B cell (primary cell): ENCODE data around the gene FASTK. TPM values are rescaled to one million over a fixed set of nuclear protein-coding genes. Genes with fewer than 3 reads are reported as not detected.

Source experiments
- ATAC-seq: fragments of 200-7000 bp; cut with Tn5 transposase; one replicate; pipeline ENCODE4 v1.10.0; 2021; ENCODE audit warnings: low read depth, mild to moderate bottlenecking, moderate number of reproducible peaks, moderate library complexity
- CTCF ChIA-PET: fragments of 350-600 bp; sonication (Branson Sonifier 250); formaldehyde crosslinking; loops from one replicate; lab custom pipeline; 2021; ENCODE audit warnings: antibody characterized with exemption, inconsistent platforms; lab: Charles Lee
- POLR2A ChIA-PET: fragments of 350-600 bp; sonication (Branson Sonifier 250); formaldehyde crosslinking; loops from one replicate; lab custom pipeline; 2021; ENCODE audit warnings: antibody characterized with exemption; lab: Charles Lee
- DNase-seq: peaks from one replicate; pipeline ENCODE4 v3.0.0; 2013
- H2AFZ ChIP-seq: 2 replicates; pipeline ENCODE4 v1.6.1; 2012; ENCODE audit warnings: mild to moderate bottlenecking, low read depth, low read length; ENCODE audit not compliant: insufficient read depth, poor library complexity, severe bottlenecking
- H3K27ac ChIP-seq, 2 donors: 1 replicate in 1 of 2; 2 replicates in 1 of 2; pipeline ENCODE4 v1.5.1; 2012 to 2013; ENCODE audit warnings: low read length in 2 of 2, mild to moderate bottlenecking in 2 of 2, moderate library complexity in 1 of 2
- H3K27me3 ChIP-seq, 4 experiments: fragments of 200-600 bp in 1 of 4; sonication (generic) in 1 of 4; replicated peaks in 1 of 4; 1 replicate in 2 of 4; 2 replicates in 2 of 4; pipeline versions ENCODE4 v1.6.1 to v1.7.0; 2013 to 2016; ENCODE audit warnings: low read length in 3 of 4, mild to moderate bottlenecking in 2 of 4, mixed read lengths in 1 of 4, moderate library complexity in 1 of 4; ENCODE audit not compliant: insufficient read depth in 4 of 4, control insufficient read depth in 3 of 4; ENCODE audit errors: control extremely low read depth in 1 of 4
- H3K36me3 ChIP-seq, 2 experiments: replicated peaks in 1 of 2; 1 replicate in 1 of 2; 2 replicates in 1 of 2; pipeline versions ENCODE4 v1.6.1 to v1.7.1; 2013; ENCODE audit warnings: low read length in 1 of 2; ENCODE audit not compliant: insufficient read depth in 2 of 2, control insufficient read depth in 1 of 2; ENCODE audit errors: control extremely low read depth in 1 of 2, extremely low read depth in 1 of 2
- H3K4me1 ChIP-seq, 2 donors: fragments of 200-600 bp in 1 of 2; sonication (generic) in 1 of 2; 1 replicate in 1 of 2; 2 replicates in 1 of 2; pipeline versions ENCODE4 v1.5.1 to v1.6.1; 2013 to 2017; ENCODE audit warnings: low read length in 2 of 2; ENCODE audit not compliant: control insufficient read depth in 2 of 2, insufficient read depth in 2 of 2
- H3K4me2 ChIP-seq: replicated peaks from 2 replicates; pipeline ENCODE3; 2012; ENCODE audit warnings: mild to moderate bottlenecking, low read depth, low read length; ENCODE audit not compliant: poor library complexity, severe bottlenecking
- H3K4me3 ChIP-seq, 5 experiments: fragments of 200-600 bp in 1 of 5; sonication (generic) in 1 of 5; 1 replicate in 3 of 5; 2 replicates in 2 of 5; pipeline versions ENCODE4 v1.5.1 to v1.7.0; 2011 to 2016; ENCODE audit warnings: low read length in 4 of 5, mild to moderate bottlenecking in 4 of 5, low read depth in 2 of 5, control low read depth in 1 of 5, moderate library complexity in 1 of 5; ENCODE audit not compliant: insufficient read depth in 1 of 5; ENCODE audit errors: control extremely low read depth in 1 of 5, extremely low read depth in 1 of 5
- H3K79me2 ChIP-seq: fragments of 200-600 bp; sonication (generic); one replicate; pipeline ENCODE4 v1.6.0; 2016; ENCODE audit warnings: low read length; ENCODE audit not compliant: control insufficient read depth, insufficient read depth
- H3K9ac ChIP-seq: fragments of 200-600 bp; sonication (generic); 2 replicates; pipeline ENCODE4 v1.6.1; 2017; ENCODE audit warnings: mild to moderate bottlenecking, low read length, moderate library complexity
- H3K9me3 ChIP-seq, 3 donors: one replicate each; pipeline versions ENCODE4 v1.6.1 to v1.7.1; 2013; ENCODE audit warnings: low read length in 2 of 3; ENCODE audit not compliant: control insufficient read depth in 2 of 3, insufficient read depth in 1 of 3; ENCODE audit errors: control extremely low read depth in 1 of 3
- H4K20me1 ChIP-seq: 2 replicates; pipeline ENCODE4 v1.6.0; 2012; ENCODE audit warnings: mild to moderate bottlenecking, low read length; ENCODE audit not compliant: insufficient read depth, control insufficient read depth, poor library complexity, severe bottlenecking
- H3K27ac Mint-ChIP-seq: one replicate; pipeline ENCODE4 v1.8.0; 2021; ENCODE audit warnings: mixed read lengths
- H3K27me3 Mint-ChIP-seq: one replicate; pipeline ENCODE4 v1.8.0; 2021; ENCODE audit warnings: mixed read lengths
- H3K4me1 Mint-ChIP-seq: one replicate; pipeline ENCODE4 v1.8.0; 2021; ENCODE audit warnings: mixed read lengths
- H3K4me3 Mint-ChIP-seq: one replicate; pipeline ENCODE4 v1.8.0; 2021; ENCODE audit warnings: mixed read lengths
- H3K9me3 Mint-ChIP-seq: one replicate; pipeline ENCODE4 v1.8.0; 2022; ENCODE audit warnings: mixed read lengths; ENCODE audit not compliant: insufficient read depth
- CTCF ChIP-seq: fragments of 200-600 bp; IDR thresholded peaks from one replicate; pipeline ENCODE4 v1.8.0; 2022; ENCODE audit warnings: antibody characterized with exemption, mild to moderate bottlenecking
- EZH2 ChIP-seq: IDR thresholded peaks from 2 replicates; pipeline ENCODE4 v1.6.1; 2012; ENCODE audit warnings: borderline replicate concordance, low read depth, mild to moderate bottlenecking, moderate library complexity, low read length; ENCODE audit not compliant: insufficient read depth, poor library complexity, severe bottlenecking
- WGBS: methylation state at CpG from one replicate; pipeline ENCODE4 v1.1.5; 2013; ENCODE audit warnings: missing lambda C conversion rate; ENCODE audit not compliant: insufficient coverage; 5-methylcytosine and 5-hydroxymethylcytosine counted together
- intact Hi-C: fragments of 100-400 bp; cut with micrococcal nuclease; formaldehyde crosslinking; loops from one replicate; pipeline ENCODE4 v1.10.0; 2022
- polyA plus RNA-seq: library from polyadenylated mRNA; depleted of rRNA; stranded (reverse); fragments of >200 nt; gene quantifications from 2 replicates; pipeline ENCODE4 v1.2.3, GENCODE V29; 2012
- total RNA-seq, 2 donors: library from RNA; stranded (reverse); fragments of 120-200 nt in 1 of 2; gene quantifications; 1 replicate in 1 of 2; 2 replicates in 1 of 2; pipeline versions ENCODE4 v1.2.3 to v1.2.4, GENCODE V29; 2013 to 2022

Gene FASTK
- total and polyA plus RNA-seq, 2 donors (not counting 1 experiment from before 2014, with no cell fraction given): 120 to 258 TPM

DNA sequence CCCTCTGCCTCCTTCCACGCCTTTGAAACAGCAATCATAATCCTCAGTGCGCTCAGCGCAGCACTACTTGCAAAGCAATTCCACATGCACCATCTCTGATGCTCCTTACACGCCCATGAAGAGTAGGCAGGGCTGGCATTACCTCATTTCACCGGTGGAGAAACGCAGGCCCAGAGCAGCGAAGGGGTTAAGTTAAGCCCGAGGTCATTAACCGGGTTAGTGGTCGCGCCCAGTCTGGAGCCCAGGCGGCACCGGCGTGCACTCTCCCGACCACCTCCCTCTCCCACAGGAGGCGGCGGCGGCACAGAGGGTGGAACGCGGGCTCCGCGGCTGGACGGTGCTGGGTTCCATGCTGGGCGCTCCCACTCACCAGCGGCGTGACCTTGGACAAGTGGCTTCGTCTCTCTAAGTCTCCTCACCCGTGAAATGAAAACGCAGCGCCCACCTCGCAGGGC lies 515 bp downstream of the FASTK start:
- no peak for TF ChIP-seq CTCF
- peak overlapping the region; percentile 85 for H3K9ac ChIP-seq
- H3K36me3 ChIP-seq: peaks cover 0 to 13% of the 10 kb centered on the region in 2 experiments
- peak overlapping the region; percentile 68 to 92 for H3K27ac ChIP-seq
- no peaks in the 10 kb centered on the region for H3K9me3 Mint-ChIP-seq
- peaks cover 47% of the 10 kb centered on the region for H3K4me1 Mint-ChIP-seq
- intact Hi-C loops: loop anchor here (1.0 to 10.0 kb wide), 7 partner anchors 21 to 1308 kb away; partner anchors contain the start of genes KCNH2, NUB1, SLC4A2 and ZNF467
- WGBS: 2% methylated on average over 31 of the region's 31 CpGs
- peak overlapping the region; percentile 95 for H3K4me2 ChIP-seq
- H4K20me1 ChIP-seq: peaks cover 26% of the 10 kb centered on the region
- POLR2A ChIA-PET: interaction anchor here (1.2 kb wide), 1 partner anchor 52 kb away, joined by 8 read pairs; the partner anchor contains the start of gene ABCB8
- H3K4me3 Mint-ChIP-seq: peak overlapping the region; percentile 87
- H3K27me3 Mint-ChIP-seq: peaks cover 5% of the 10 kb centered on the region
- H3K79me2 ChIP-seq: peaks cover 39% of the 10 kb centered on the region
- ATAC-seq (no peak), DNase-seq (no peak)
- H3K9me3 ChIP-seq: no peaks in the 10 kb centered on the region
- H3K27ac Mint-ChIP-seq: peak overlapping the region; percentile 88
- peaks cover 0 to 15% (median 5%) of the 10 kb centered on the region in 4 experiments for H3K27me3 ChIP-seq
- peak overlapping the region; percentile 58 to 92 (median 89) for H3K4me3 ChIP-seq
- H3K4me1 ChIP-seq: peaks cover 36 to 47% of the 10 kb centered on the region in 2 donors
- H2AFZ ChIP-seq: peak overlapping the region; percentile 92
- CTCF ChIA-PET: interaction anchor here (0.9 to 1.6 kb wide), 2 partner anchors 21 to 44 kb away, joined by 4 to 6 read pairs; no protein-coding TSS in a partner anchor

DNA sequence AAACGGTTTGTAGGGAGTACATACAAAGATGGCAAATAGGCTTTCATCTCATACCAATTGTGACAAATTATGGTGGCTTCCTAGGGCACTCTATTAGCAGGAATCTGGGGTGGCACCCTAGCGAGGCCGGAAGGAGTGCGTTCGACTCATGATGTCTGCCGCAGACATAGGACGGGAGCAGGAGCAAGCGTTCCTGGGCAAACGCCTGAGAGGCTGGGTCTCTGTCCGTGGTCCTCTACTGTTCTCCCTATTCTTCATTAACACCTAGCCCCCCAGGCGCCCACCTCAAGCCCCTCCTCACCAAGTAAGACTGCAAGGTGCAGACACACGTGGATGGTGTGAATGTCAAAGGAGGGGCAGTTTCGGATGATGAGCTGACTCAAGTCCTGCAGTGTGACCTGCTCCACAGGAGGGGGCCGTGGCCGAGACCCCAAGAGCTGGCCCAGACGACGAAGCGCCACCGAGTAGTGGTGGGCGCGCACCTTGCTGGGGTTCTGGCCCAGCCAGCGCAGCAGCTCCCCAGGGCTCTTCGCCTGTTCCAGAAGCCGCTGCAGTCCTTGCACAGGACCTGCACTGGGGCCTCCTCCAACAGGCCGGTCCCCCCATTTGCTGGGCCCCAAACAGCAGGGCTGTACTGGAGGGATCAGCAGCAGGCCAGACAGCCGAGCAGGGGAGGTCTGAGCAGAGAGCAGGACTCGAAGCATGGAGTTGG lies 1.3 kb downstream of the FASTK start:
- H3K27ac Mint-ChIP-seq: peak overlapping the region; percentile 88
- 95% methylated on average over 26 of the region's 27 CpGs for WGBS
- H3K27me3 ChIP-seq: peaks cover 0 to 9% (median 2%) of the 10 kb centered on the region in 4 experiments
- no peaks in the 10 kb centered on the region for H3K9me3 ChIP-seq
- H3K4me1 Mint-ChIP-seq: peaks cover 42% of the 10 kb centered on the region
- peak overlapping the region in 3 of 5 experiments; percentile 79 to 90 (median 89) for H3K4me3 ChIP-seq
- H3K79me2 ChIP-seq: peaks cover 39% of the 10 kb centered on the region
- peak overlapping the region; percentile 87 for H3K4me3 Mint-ChIP-seq
- H3K36me3 ChIP-seq: peaks cover 0 to 15% of the 10 kb centered on the region in 2 experiments
- H4K20me1 ChIP-seq: peaks cover 26% of the 10 kb centered on the region
- TF ChIP-seq CTCF: no peak
- no peak for TF ChIP-seq EZH2
- ChIA-PET POLR2A (no interaction called here), CTCF (no interaction called here)
- DNase-seq (no peak), ATAC-seq (no peak)
- peaks cover 33 to 46% of the 10 kb centered on the region in 2 donors for H3K4me1 ChIP-seq
- intact Hi-C loops: no loop called here
- no peak overlapping the region for H2AFZ ChIP-seq
- H3K27me3 Mint-ChIP-seq: no peaks in the 10 kb centered on the region
- H3K27ac ChIP-seq: peak overlapping the region in 1 of 2 donors; percentile 92
- peak overlapping the region; percentile 95 for H3K4me2 ChIP-seq
- H3K9ac ChIP-seq: peak overlapping the region; percentile 85
- no peaks in the 10 kb centered on the region for H3K9me3 Mint-ChIP-seq
